Lower leg skin (tissue), 4 donors: ENCODE measurements around the gene TBC1D19. TPM values are rescaled to one million over a fixed set of nuclear protein-coding genes. Genes with fewer than 3 reads are reported as not detected.

Experiments
- DNase-seq, 2 donors: peaks; one replicate each; pipeline ENCODE4 v3.0.0-alpha.2; 2019; ENCODE audit warnings: low spot score in 2 of 2
- H3K4me3 ChIP-seq: fragments of 200-600 bp; sonication (generic); 2 replicates; pipeline ENCODE4 v1.5.1; 2017; ENCODE audit warnings: mild to moderate bottlenecking, low read depth; ENCODE audit not compliant: poor library complexity, severe bottlenecking
- CTCF ChIP-seq, 3 donors: fragments of 450-650 bp; IDR thresholded peaks; one replicate each; pipeline ENCODE4 v1.5.1; 2016; ENCODE audit warnings: antibody characterized with exemption in 3 of 3, mild to moderate bottlenecking in 3 of 3, moderate library complexity in 2 of 3
- POLR2A ChIP-seq, 2 donors: fragments of 450-650 bp; IDR thresholded peaks; one replicate each; pipeline ENCODE4 v1.6.1; 2016 to 2017; ENCODE audit warnings: antibody characterized with exemption in 2 of 2, mild to moderate bottlenecking in 1 of 2, moderate library complexity in 1 of 2
- WGBS, 2 donors: methylation state at CpG; one replicate each; pipeline ENCODE4 v1.1.5; 2018; 5-methylcytosine and 5-hydroxymethylcytosine counted together
- intact Hi-C: fragments of 100-400 bp; cut with DNase I; formaldehyde crosslinking; loops from one replicate; pipeline ENCODE4 v1.15.0; 2023; ENCODE audit warnings: low total_unique reads
- total RNA-seq, 4 donors: library from RNA; depleted of rRNA; stranded (reverse); fragments of >200 nt; gene quantifications; one replicate each; pipeline ENCODE4 v1.1.0, GENCODE V29; 2016

The TBC1D19 gene
- total RNA-seq, 4 donors from 2014 or later: 7.5 to 15.7 (median 9.0) TPM

GRCh38 chr4:26751838-26752237, 168.0 kb downstream of the TBC1D19 start:
- 79 to 89% methylated on average over 1 of the region's 1 CpG for WGBS, 2 donors
- TF ChIP-seq CTCF (IDR thresholded peaks at IDR 0.05) (no peak), POLR2A (IDR thresholded peaks at IDR 0.05) (no peak)
- DNase-seq: no peak

GRCh38 chr4:26753187-26753586, 169.3 kb downstream of the TBC1D19 start:
- intact Hi-C loops: no loop called here
- WGBS, 2 donors: 95 to 96% methylated on average over 2 of the region's 2 CpGs
- no peak for TF ChIP-seq CTCF (IDR thresholded peaks at IDR 0.05)
- TF ChIP-seq POLR2A (IDR thresholded peaks at IDR 0.05): no peak
- no peak for DNase-seq
- no peak overlapping the region for H3K4me3 ChIP-seq

More at GRCh38 chr4:26751838-26752237, 168.0 kb downstream of the TBC1D19 start:
- intact Hi-C loops: no loop called here
- no peak overlapping the region for H3K4me3 ChIP-seq

GRCh38 chr4:26753617-26754016, 169.7 kb downstream of the TBC1D19 start:
- 76 to 87% methylated on average over 10 of the region's 10 CpGs for WGBS, 2 donors
- intact Hi-C loops: no loop called here
- no peak for TF ChIP-seq POLR2A (IDR thresholded peaks at IDR 0.05)
- no peak for TF ChIP-seq CTCF (IDR thresholded peaks at IDR 0.05)
- DNase-seq: no peak
- H3K4me3 ChIP-seq: no peak overlapping the region

- H3K4me3 ChIP-seq: no peak overlapping the region
- 95 to 97% methylated on average over 1 of the region's 1 CpG for WGBS, 2 donors
- DNase-seq: no peak
- no peak for TF ChIP-seq CTCF (IDR thresholded peaks at IDR 0.05)
- no peak for TF ChIP-seq POLR2A (IDR thresholded peaks at IDR 0.05)
- intact Hi-C loops: no loop called here
These were observed 173.9 kb downstream of the TBC1D19 start for GRCh38 chr4:26757751-26758150.

GRCh38 chr4:26758899-26759298, 175.0 kb downstream of the TBC1D19 start:
- H3K4me3 ChIP-seq: no peak overlapping the region
- intact Hi-C loops: no loop called here
- no peak for TF ChIP-seq POLR2A (IDR thresholded peaks at IDR 0.05)
- no peak for TF ChIP-seq CTCF (IDR thresholded peaks at IDR 0.05)
- no peak for DNase-seq
- 94 to 97% methylated on average over 1 of the region's 1 CpG for WGBS, 2 donors

- WGBS, 2 donors: 88 to 97% methylated on average over 2 of the region's 2 CpGs
- no peak overlapping the region for H3K4me3 ChIP-seq
- intact Hi-C loops: no loop called here
- no peak for DNase-seq
- no peak for TF ChIP-seq POLR2A (IDR thresholded peaks at IDR 0.05)
- no peak for TF ChIP-seq CTCF (IDR thresholded peaks at IDR 0.05)
These were observed 178.8 kb downstream of the TBC1D19 start for GRCh38 chr4:26762650-26763049.
